B cell (primary cell): ENCODE data around the gene ZNF362. TPM values are rescaled to one million over a fixed set of nuclear protein-coding genes. Genes with fewer than 3 reads are reported as not detected.

Experiments used
- ATAC-seq: fragments of 200-7000 bp; cut with Tn5 transposase; one replicate; pipeline ENCODE4 v1.10.0; 2021; ENCODE audit warnings: low read depth, mild to moderate bottlenecking, moderate number of reproducible peaks, moderate library complexity
- CTCF ChIA-PET: fragments of 350-600 bp; sonication (Branson Sonifier 250); formaldehyde crosslinking; loops from one replicate; lab custom pipeline; 2021; ENCODE audit warnings: antibody characterized with exemption, inconsistent platforms; lab: Charles Lee
- POLR2A ChIA-PET: fragments of 350-600 bp; sonication (Branson Sonifier 250); formaldehyde crosslinking; loops from one replicate; lab custom pipeline; 2021; ENCODE audit warnings: antibody characterized with exemption; lab: Charles Lee
- DNase-seq: peaks from one replicate; pipeline ENCODE4 v3.0.0; 2013
- H2AFZ ChIP-seq: 2 replicates; pipeline ENCODE4 v1.6.1; 2012; ENCODE audit warnings: mild to moderate bottlenecking, low read depth, low read length; ENCODE audit not compliant: insufficient read depth, poor library complexity, severe bottlenecking
- H3K27ac ChIP-seq, 2 donors: 1 replicate in 1 of 2; 2 replicates in 1 of 2; pipeline ENCODE4 v1.5.1; 2012 to 2013; ENCODE audit warnings: low read length in 2 of 2, mild to moderate bottlenecking in 2 of 2, moderate library complexity in 1 of 2
- H3K27me3 ChIP-seq, 4 experiments: fragments of 200-600 bp in 1 of 4; sonication (generic) in 1 of 4; replicated peaks in 1 of 4; 1 replicate in 2 of 4; 2 replicates in 2 of 4; pipeline versions ENCODE4 v1.6.1 to v1.7.0; 2013 to 2016; ENCODE audit warnings: low read length in 3 of 4, mild to moderate bottlenecking in 2 of 4, mixed read lengths in 1 of 4, moderate library complexity in 1 of 4; ENCODE audit not compliant: insufficient read depth in 4 of 4, control insufficient read depth in 3 of 4; ENCODE audit errors: control extremely low read depth in 1 of 4
- H3K36me3 ChIP-seq, 2 experiments: replicated peaks in 1 of 2; 1 replicate in 1 of 2; 2 replicates in 1 of 2; pipeline versions ENCODE4 v1.6.1 to v1.7.1; 2013; ENCODE audit warnings: low read length in 1 of 2; ENCODE audit not compliant: insufficient read depth in 2 of 2, control insufficient read depth in 1 of 2; ENCODE audit errors: control extremely low read depth in 1 of 2, extremely low read depth in 1 of 2
- H3K4me1 ChIP-seq, 2 donors: fragments of 200-600 bp in 1 of 2; sonication (generic) in 1 of 2; 1 replicate in 1 of 2; 2 replicates in 1 of 2; pipeline versions ENCODE4 v1.5.1 to v1.6.1; 2013 to 2017; ENCODE audit warnings: low read length in 2 of 2; ENCODE audit not compliant: control insufficient read depth in 2 of 2, insufficient read depth in 2 of 2
- H3K4me2 ChIP-seq: replicated peaks from 2 replicates; pipeline ENCODE3; 2012; ENCODE audit warnings: mild to moderate bottlenecking, low read depth, low read length; ENCODE audit not compliant: poor library complexity, severe bottlenecking
- H3K4me3 ChIP-seq, 5 experiments: fragments of 200-600 bp in 1 of 5; sonication (generic) in 1 of 5; 1 replicate in 3 of 5; 2 replicates in 2 of 5; pipeline versions ENCODE4 v1.5.1 to v1.7.0; 2011 to 2016; ENCODE audit warnings: low read length in 4 of 5, mild to moderate bottlenecking in 4 of 5, low read depth in 2 of 5, control low read depth in 1 of 5, moderate library complexity in 1 of 5; ENCODE audit not compliant: insufficient read depth in 1 of 5; ENCODE audit errors: control extremely low read depth in 1 of 5, extremely low read depth in 1 of 5
- H3K79me2 ChIP-seq: fragments of 200-600 bp; sonication (generic); one replicate; pipeline ENCODE4 v1.6.0; 2016; ENCODE audit warnings: low read length; ENCODE audit not compliant: control insufficient read depth, insufficient read depth
- H3K9ac ChIP-seq: fragments of 200-600 bp; sonication (generic); 2 replicates; pipeline ENCODE4 v1.6.1; 2017; ENCODE audit warnings: mild to moderate bottlenecking, low read length, moderate library complexity
- H3K9me3 ChIP-seq, 3 donors: one replicate each; pipeline versions ENCODE4 v1.6.1 to v1.7.1; 2013; ENCODE audit warnings: low read length in 2 of 3; ENCODE audit not compliant: control insufficient read depth in 2 of 3, insufficient read depth in 1 of 3; ENCODE audit errors: control extremely low read depth in 1 of 3
- H4K20me1 ChIP-seq: 2 replicates; pipeline ENCODE4 v1.6.0; 2012; ENCODE audit warnings: mild to moderate bottlenecking, low read length; ENCODE audit not compliant: insufficient read depth, control insufficient read depth, poor library complexity, severe bottlenecking
- H3K27ac Mint-ChIP-seq: one replicate; pipeline ENCODE4 v1.8.0; 2021; ENCODE audit warnings: mixed read lengths
- H3K27me3 Mint-ChIP-seq: one replicate; pipeline ENCODE4 v1.8.0; 2021; ENCODE audit warnings: mixed read lengths
- H3K4me1 Mint-ChIP-seq: one replicate; pipeline ENCODE4 v1.8.0; 2021; ENCODE audit warnings: mixed read lengths
- H3K4me3 Mint-ChIP-seq: one replicate; pipeline ENCODE4 v1.8.0; 2021; ENCODE audit warnings: mixed read lengths
- H3K9me3 Mint-ChIP-seq: one replicate; pipeline ENCODE4 v1.8.0; 2022; ENCODE audit warnings: mixed read lengths; ENCODE audit not compliant: insufficient read depth
- EZH2 ChIP-seq: IDR thresholded peaks from 2 replicates; pipeline ENCODE4 v1.6.1; 2012; ENCODE audit warnings: borderline replicate concordance, low read depth, mild to moderate bottlenecking, moderate library complexity, low read length; ENCODE audit not compliant: insufficient read depth, poor library complexity, severe bottlenecking
- WGBS: methylation state at CpG from one replicate; pipeline ENCODE4 v1.1.5; 2013; ENCODE audit warnings: missing lambda C conversion rate; ENCODE audit not compliant: insufficient coverage; 5-methylcytosine and 5-hydroxymethylcytosine counted together
- intact Hi-C: fragments of 100-400 bp; cut with micrococcal nuclease; formaldehyde crosslinking; loops from one replicate; pipeline ENCODE4 v1.10.0; 2022
- polyA plus RNA-seq: library from polyadenylated mRNA; depleted of rRNA; stranded (reverse); fragments of >200 nt; gene quantifications from 2 replicates; pipeline ENCODE4 v1.2.3, GENCODE V29; 2012
- total RNA-seq, 2 donors: library from RNA; stranded (reverse); fragments of 120-200 nt in 1 of 2; gene quantifications; 1 replicate in 1 of 2; 2 replicates in 1 of 2; pipeline versions ENCODE4 v1.2.3 to v1.2.4, GENCODE V29; 2013 to 2022
- TF ChIP-seq, protein P1 (sequence below): fragments of 200-600 bp; IDR thresholded peaks from one replicate; pipeline ENCODE4 v1.8.0; 2022; ENCODE audit warnings: antibody characterized with exemption, mild to moderate bottlenecking

Gene ZNF362
- total and polyA plus RNA-seq, 2 donors (not counting 1 experiment from before 2014, with no cell fraction given): 14.0 to 20.4 TPM

GRCh38 chr1:33332357-33332789 lies 76.1 kb downstream of the ZNF362 start:
- CTCF ChIA-PET: no interaction called here

DNA sequence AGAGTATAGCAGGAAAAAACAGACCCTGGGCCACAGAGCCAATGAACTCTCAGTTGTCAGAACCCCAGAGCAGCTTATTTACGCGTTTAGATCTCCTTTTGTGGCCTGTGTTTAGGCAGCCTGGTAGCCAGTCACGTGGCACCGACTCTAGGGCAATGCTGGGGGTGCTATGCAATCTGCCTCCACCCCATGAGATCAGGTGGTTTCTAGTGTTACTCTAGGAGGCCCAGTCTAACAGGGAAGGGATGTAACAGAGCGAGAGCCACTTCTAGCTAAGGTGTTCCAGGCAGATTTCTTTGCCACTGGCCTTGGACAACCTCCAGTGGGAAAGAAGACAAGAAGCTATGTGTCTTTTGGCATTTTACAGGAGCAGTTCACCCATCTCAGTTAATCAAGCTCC lies 76.6 kb downstream of the ZNF362 start:
- WGBS: 97% methylated on average over 5 of the region's 5 CpGs
- ATAC-seq (no peak), DNase-seq (no peak)
- CTCF ChIA-PET: no interaction called here
- H3K4me1 Mint-ChIP-seq: peaks cover 5% of the 10 kb centered on the region
- Histone ChIP-seq H2AFZ (no peak overlapping the region), H3K27me3 (no peaks in the 10 kb centered on the region), H3K9me3 (no peaks in the 10 kb centered on the region), H3K9ac (no peak overlapping the region), H3K79me2 (peaks cover 7% of the 10 kb centered on the region), H3K36me3 (peaks cover 4 to 62% of the 10 kb centered on the region in 2 experiments), H3K27ac (no peak overlapping the region), H3K4me3 (no peak overlapping the region), H3K4me2 (no peak overlapping the region), H4K20me1 (peaks cover 42% of the 10 kb centered on the region), H3K4me1 (peaks cover 0 to 7% of the 10 kb centered on the region in 2 donors)
- no peak overlapping the region for H3K27ac Mint-ChIP-seq
- POLR2A ChIA-PET: no interaction called here
- no peaks in the 10 kb centered on the region for H3K27me3 Mint-ChIP-seq
- intact Hi-C loops: no loop called here
- TF ChIP-seq, protein P1, sequence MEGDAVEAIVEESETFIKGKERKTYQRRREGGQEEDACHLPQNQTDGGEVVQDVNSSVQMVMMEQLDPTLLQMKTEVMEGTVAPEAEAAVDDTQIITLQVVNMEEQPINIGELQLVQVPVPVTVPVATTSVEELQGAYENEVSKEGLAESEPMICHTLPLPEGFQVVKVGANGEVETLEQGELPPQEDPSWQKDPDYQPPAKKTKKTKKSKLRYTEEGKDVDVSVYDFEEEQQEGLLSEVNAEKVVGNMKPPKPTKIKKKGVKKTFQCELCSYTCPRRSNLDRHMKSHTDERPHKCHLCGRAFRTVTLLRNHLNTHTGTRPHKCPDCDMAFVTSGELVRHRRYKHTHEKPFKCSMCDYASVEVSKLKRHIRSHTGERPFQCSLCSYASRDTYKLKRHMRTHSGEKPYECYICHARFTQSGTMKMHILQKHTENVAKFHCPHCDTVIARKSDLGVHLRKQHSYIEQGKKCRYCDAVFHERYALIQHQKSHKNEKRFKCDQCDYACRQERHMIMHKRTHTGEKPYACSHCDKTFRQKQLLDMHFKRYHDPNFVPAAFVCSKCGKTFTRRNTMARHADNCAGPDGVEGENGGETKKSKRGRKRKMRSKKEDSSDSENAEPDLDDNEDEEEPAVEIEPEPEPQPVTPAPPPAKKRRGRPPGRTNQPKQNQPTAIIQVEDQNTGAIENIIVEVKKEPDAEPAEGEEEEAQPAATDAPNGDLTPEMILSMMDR: no peak
- TF ChIP-seq EZH2: no peak
- no peak overlapping the region for H3K4me3 Mint-ChIP-seq
- no peaks in the 10 kb centered on the region for H3K9me3 Mint-ChIP-seq

More at GRCh38 chr1:33332357-33332789, 76.1 kb downstream of the ZNF362 start:
- Histone ChIP-seq H3K79me2 (peaks cover 2% of the 10 kb centered on the region), H3K9ac (no peak overlapping the region), H3K4me1 (peaks cover 0 to 7% of the 10 kb centered on the region in 2 donors), H3K4me3 (no peak overlapping the region), H3K27me3 (no peaks in the 10 kb centered on the region), H3K36me3 (peaks cover 6 to 67% of the 10 kb centered on the region in 2 experiments), H3K9me3 (no peaks in the 10 kb centered on the region), H4K20me1 (peaks cover 37% of the 10 kb centered on the region), H3K4me2 (no peak overlapping the region), H2AFZ (no peak overlapping the region), H3K27ac (no peak overlapping the region)
- no peaks in the 10 kb centered on the region for H3K9me3 Mint-ChIP-seq
- 97% methylated on average over 5 of the region's 10 CpGs for WGBS
- intact Hi-C loops: no loop called here
- H3K27ac Mint-ChIP-seq: no peak overlapping the region
- POLR2A ChIA-PET: no interaction called here
- TF ChIP-seq, protein P1: no peak
- no peak for TF ChIP-seq EZH2
- no peak for DNase-seq
- no peak overlapping the region for H3K4me3 Mint-ChIP-seq
- ATAC-seq: no peak
- peaks cover 5% of the 10 kb centered on the region for H3K4me1 Mint-ChIP-seq
- H3K27me3 Mint-ChIP-seq: no peaks in the 10 kb centered on the region
